ENCODE measurements around the gene GPAT3.

The GPAT3 gene

DNA sequence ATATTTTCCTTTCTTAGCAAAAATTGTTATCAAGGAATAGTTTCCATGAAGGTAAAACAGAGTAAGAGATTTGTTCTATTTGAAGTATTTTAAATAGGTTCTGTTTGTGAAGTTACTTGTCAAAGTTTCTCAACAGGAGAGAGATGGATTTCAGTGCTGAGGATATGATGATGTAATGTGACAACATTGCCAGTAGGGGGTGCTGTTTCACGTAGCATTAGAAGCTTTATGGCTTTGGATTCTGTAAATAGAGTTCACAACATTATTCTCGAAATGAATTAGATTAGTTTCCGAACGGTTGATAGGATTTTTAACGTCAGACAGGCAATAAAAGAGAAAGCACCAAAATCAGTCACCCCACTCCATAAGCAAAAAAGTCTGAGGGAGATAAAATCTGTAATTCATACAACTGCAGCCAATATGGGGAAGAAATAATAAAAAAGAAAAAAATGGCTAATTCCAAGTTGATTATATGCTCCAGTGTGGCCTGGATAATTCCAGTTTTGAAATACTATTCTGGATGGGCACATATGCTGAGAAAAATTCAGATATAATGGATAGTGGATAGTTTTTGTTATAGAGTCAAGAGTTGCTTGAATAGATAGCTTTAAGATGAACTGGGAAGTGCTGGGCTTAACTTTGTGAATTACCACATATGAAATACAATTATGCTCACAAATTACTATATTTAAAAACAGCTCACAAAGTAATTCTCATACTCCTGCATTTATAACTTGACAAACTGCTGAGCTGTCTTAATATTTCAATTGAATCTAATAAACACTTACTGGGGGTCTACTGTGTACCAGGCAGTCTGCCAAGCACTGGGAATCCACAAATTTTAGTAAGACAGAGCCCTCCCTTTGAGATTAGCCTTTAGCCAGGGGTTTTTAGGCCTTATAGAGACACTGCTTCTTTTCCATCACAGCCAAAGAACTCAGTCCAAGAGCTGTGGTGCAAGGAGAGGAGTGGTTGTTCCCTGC is 109.1 kb downstream of the GPAT3 start:
- no peak for DNase-seq (ENCODE audit: low read depth)

DNA sequence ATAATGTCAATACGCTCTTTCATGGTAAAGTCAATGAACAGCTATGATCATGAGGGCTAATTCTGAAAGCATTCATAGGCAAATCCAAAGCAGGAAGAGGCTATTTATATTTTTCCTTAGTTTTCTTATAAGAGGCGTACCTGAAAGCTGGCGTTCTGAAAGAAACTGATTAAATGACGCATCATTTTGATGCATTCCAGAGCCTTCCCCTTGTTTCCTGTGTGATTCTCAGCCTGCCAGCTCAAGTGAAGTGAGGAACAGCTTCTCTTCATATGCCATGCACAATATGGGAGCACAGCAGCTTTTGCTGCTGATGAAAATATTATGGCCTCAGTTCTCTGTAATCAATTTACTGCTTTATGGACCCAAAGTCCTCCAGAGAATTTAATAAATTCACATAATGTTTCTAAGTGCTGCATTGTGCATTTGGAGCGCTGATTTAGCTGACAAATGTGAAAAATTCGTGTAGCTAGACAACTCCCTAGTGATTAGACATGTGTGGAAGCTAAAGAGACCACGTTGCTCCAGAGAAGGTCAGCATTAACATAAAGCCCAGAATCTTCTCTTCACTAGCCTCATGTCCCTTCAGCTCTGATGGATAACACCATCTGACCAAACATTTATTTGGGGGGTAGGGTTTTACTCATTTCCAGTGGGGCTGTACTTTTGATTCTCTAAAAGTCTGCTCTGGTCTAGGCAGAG is 110.8 kb downstream of the GPAT3 start:
- DNase-seq (ENCODE audit: low read depth), result no peak

DNA sequence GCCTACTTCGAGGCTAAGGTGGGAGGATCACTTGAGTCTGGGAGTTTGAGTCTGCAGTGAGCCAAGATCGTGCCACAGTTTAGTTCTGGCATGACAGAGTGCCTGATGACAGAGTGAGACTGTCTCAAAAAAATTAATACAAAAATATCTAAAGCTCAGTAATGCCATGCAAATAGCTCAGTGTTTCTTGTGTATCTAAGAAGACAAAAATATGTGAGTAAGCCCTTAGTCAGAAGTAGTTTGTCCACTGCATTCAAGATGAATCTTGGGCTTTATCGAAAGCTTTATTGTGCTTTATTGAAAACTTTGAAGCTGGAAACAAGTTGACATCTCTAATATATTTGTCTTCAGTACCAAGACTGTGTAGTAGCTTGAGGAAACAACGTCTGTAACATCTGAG is 115.9 kb downstream of the GPAT3 start:
- no peak for DNase-seq (ENCODE audit: low read depth)
